Fibroblast of lung (primary cell): ENCODE results near the gene TRIL.

Experiments used
- EZH2 ChIP-seq: IDR thresholded peaks from 2 replicates; pipeline ENCODE4 v1.5.1; 2012; ENCODE audit warnings: low read length, control low read depth, mild to moderate bottlenecking; ENCODE audit errors: missing control alignments
- TF ChIP-seq, protein P1 (sequence below), 2 donors: IDR thresholded peaks in 1 of 2; conservative IDR thresholded peaks in 1 of 2; 1 replicate in 1 of 2; 2 replicates in 1 of 2; pipeline ENCODE4 v1.5.1; 2011 to 2012; ENCODE audit warnings: low read length in 2 of 2, control low read depth in 1 of 2, inconsistent platforms in 1 of 2, low read depth in 1 of 2, mild to moderate bottlenecking in 1 of 2

GRCh38 chr7:28977881-28978280 lies 19.8 kb upstream of the TRIL start:
- TF ChIP-seq, protein P1, sequence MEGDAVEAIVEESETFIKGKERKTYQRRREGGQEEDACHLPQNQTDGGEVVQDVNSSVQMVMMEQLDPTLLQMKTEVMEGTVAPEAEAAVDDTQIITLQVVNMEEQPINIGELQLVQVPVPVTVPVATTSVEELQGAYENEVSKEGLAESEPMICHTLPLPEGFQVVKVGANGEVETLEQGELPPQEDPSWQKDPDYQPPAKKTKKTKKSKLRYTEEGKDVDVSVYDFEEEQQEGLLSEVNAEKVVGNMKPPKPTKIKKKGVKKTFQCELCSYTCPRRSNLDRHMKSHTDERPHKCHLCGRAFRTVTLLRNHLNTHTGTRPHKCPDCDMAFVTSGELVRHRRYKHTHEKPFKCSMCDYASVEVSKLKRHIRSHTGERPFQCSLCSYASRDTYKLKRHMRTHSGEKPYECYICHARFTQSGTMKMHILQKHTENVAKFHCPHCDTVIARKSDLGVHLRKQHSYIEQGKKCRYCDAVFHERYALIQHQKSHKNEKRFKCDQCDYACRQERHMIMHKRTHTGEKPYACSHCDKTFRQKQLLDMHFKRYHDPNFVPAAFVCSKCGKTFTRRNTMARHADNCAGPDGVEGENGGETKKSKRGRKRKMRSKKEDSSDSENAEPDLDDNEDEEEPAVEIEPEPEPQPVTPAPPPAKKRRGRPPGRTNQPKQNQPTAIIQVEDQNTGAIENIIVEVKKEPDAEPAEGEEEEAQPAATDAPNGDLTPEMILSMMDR (conservative IDR thresholded peaks at IDR 0.05 in 1 of 2, IDR thresholded peaks at IDR 0.05 in 1 of 2; ENCODE audit: low read depth in 1 of 2, low read length in 2 of 2) = no peak
- TF ChIP-seq EZH2 = no peak
